GF-D8 (cell line): ENCODE results near the gene ATP1A1.

Experiments used
- DNase-seq: peaks from one replicate; lab custom pipeline; 2025; lab: John Stamatoyannopoulos, UW

The ATP1A1 gene

DNA sequence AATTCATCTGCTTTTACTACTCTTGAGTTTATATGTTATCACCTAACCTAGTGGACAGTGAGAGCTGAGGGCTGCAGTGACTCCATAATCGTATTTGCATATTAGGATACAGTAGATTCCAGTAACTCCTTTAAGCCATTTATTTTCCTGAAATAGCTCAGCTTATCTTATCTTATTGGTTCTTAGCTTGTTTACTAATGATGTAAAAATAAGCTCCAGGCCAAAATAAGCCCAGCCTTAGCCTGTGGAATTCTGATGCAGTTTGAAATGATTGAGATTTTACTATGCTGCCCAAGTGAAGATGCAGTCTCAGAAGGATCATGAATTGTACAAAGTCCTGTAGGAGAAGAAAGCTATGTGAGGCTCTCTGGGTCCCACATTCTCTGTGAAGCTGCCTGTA lies 18.1 kb downstream of the ATP1A1 start:
- DNase-seq, result no peak

DNA sequence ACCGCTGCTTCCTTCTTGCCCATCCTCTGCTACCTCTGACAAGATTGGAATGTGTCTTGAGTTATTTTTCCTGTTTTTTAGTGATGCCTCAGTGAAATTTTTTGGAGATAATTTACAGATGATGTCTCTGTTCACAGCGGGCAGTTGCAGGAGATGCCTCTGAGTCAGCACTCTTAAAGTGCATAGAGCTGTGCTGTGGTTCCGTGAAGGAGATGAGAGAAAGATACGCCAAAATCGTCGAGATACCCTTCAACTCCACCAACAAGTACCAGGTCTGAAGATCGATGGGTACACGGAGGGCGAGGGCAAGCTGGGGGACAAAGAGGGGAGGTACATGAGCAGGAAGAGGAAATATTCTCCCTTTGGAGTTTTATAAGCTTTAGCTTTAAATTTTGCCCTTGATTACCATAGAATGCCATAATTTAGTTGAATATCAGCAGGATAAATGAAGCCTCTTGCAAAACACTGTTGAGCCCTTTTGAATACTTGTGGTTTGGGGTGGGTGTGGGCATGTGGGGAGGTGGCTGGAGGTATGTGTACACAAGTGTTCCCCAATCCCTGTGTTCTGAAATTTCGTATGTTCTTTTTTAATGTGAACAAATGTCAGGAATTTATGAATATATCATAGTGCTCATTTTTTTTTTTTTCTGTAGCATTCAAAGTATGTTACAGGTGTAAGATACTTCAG lies 19.8 kb downstream of the ATP1A1 start:
- no peak for DNase-seq

GRCh38 chr1:116393792-116394191 lies 20.7 kb downstream of the ATP1A1 start:
- DNase-seq, result no peak

- no peak for DNase-seq
Measured at GRCh38 chr1:116394270-116394669, 21.2 kb downstream of the ATP1A1 start.

DNA sequence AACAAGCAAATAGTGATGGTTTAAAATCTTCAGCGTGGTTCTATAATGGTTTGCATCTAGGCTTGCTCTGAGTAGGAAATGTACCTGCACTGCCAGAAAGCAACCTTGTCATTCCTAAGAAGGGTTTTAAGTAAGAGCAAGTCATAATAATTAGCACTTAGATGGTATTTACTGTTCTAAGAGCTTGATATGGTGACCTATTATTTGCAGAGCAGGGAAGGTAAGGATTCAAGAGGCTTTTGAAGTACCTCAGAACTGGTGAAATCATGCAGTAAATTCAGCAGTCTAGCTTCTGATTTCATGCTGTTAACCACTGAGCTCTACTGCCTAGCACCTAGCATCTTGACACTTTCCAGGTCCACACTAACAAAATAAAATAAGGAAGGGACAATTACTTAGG lies 23.7 kb downstream of the ATP1A1 start:
- DNase-seq, result no peak

- DNase-seq, result no peak
Measured at GRCh38 chr1:116397728-116398127, 24.7 kb downstream of the ATP1A1 start.

- no peak for DNase-seq
Measured at GRCh38 chr1:116400780-116401179, 27.7 kb downstream of the ATP1A1 start.

GRCh38 chr1:116401646-116402176 lies 28.7 kb downstream of the ATP1A1 start:
- no peak for DNase-seq

DNA sequence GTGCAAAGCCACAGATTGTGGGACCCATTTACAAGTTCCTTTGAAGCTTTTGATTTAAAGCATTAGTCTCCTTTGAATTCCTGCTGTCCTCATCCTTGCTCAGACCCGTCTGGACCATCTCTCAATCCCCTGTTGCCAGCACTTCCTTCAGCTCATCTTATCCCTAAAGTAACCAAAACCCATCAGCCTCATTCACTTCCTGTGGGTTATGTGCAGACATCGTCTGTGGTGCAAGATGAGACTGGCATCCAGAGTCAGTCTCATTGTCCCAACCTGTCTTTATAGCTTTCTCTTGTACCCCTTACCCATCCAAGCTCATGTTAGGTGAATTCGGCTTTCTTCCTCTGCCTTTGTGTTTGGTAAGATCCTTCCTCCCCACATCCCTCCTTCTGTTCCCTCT lies 29.3 kb downstream of the ATP1A1 start:
- no peak for DNase-seq

GRCh38 chr1:116403496-116404136 lies 30.6 kb downstream of the ATP1A1 start:
- no peak for DNase-seq

DNA sequence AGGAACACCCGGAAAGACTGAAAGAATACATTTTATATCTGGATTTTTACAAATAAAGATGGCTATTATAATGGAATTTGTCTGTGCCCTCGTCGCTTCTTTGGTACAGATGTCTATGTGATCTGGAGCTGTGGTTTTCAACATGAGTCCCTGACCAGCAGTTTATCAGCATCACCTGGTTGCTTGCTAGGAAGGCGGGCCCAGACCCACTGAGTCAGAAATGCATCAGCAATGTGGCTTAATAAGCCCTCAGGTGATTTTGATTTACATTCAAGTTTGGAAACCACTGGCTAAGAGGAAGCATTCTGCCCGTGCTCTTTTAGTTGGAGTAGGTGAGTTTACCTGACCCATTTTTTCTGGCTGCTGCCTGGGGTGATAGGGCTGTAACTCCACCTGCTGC lies 31.7 kb downstream of the ATP1A1 start:
- DNase-seq, result no peak

DNA sequence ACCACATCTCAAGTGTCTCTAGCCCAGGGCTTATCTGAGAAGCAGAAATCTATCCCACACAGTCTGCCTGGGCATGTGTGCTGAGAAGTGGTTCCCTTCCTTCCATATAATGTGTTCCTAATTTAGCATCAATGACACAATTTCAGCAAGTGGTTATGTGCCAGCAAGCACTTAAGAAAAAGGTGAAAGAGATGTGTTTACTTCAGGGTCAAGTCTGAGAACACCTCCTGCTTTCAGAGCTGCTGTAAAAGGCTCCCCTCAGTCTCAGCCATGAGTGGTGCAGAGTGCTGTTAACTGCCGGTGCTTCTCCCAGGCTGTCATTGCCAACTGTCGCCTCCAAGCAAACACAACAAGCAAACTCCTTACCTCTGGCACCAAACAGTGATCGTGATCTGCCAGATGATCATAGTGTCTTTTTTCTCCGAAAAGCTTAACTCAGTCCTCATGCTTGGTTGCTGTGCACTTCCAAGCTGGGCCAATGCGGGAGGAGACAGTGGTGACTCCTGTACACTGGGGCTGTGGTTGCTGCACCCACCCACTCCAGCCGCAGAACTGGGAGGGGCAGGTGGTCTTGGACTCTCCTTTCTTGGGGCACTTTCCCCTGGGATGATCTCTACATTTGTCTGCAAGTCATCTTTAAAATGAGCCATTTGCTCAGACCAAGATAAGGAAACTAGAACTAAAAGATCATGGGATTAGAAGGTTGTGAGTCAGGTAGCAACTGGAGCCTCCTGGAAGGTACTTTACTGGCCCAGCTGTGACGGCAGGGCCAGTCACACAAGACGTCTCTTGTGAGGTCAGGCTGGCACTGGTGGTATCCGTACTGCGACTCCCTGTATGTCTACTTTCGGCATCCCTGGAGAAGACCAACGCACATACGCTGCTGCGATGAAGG lies 32.4 kb downstream of the ATP1A1 start:
- DNase-seq, result no peak

DNA sequence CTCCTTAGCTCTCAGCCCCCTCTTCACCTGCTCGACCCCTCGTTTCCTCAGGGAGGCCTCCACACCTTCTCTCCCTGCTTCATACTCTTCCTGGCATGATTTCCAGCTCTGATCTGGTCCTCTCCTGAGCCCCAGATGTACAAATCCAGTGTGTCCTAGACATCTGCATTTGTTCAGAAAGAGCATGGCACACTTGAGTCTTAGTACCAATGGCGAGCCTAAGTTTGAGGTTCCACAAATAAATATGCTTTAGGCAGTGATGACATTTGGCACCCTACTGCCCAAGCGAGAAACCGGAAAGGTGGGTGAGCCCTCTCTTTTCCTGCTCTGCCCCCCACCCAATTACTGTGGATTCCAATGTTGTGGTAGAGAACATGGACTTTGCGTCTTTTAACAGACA lies 34.0 kb downstream of the ATP1A1 start:
- DNase-seq, result no peak

DNA sequence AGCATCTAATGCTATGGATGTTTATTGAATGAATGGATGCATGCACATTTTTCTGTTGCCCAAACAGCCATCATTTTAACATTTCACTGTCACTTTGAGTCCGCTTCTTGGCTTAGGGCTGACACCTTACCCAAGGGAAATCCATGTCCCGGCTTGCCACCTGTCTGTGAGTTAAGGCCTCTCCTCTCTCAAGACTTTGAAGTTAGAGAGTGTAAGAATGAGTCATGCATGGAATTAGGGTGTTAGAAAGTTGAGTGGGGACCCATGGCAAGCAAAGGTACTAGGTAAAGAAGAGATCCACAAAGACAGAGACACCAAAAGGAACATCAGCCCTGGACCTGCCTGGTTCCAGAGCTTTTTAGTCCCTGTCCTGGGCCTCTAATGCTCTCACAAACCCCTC lies 35.1 kb downstream of the ATP1A1 start:
- no peak for DNase-seq

GRCh38 chr1:116408803-116409720 lies 36.0 kb downstream of the ATP1A1 start:
- no peak for DNase-seq

DNA sequence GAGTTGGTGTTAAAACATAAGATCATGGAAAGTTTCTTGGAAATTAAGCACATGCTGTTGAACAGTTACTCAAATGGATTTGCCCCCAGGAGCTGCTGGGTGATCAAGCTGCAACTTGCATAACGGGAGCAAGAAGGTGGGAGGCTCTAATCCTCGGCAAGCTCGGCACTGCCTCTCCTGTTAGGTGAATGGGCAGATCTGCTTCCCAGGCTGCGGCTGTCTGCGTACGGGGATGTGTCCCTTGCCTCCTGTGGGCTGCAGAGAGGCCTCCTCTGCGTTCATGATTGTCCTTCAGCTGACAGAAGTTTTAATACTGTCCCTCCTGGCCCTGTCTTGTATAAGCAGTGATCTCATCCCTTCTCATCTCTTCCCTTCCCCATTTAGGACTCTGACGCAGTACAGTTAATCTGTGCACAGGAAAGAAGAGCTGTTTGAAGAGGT lies 36.7 kb downstream of the ATP1A1 start:
- DNase-seq, result no peak

DNA sequence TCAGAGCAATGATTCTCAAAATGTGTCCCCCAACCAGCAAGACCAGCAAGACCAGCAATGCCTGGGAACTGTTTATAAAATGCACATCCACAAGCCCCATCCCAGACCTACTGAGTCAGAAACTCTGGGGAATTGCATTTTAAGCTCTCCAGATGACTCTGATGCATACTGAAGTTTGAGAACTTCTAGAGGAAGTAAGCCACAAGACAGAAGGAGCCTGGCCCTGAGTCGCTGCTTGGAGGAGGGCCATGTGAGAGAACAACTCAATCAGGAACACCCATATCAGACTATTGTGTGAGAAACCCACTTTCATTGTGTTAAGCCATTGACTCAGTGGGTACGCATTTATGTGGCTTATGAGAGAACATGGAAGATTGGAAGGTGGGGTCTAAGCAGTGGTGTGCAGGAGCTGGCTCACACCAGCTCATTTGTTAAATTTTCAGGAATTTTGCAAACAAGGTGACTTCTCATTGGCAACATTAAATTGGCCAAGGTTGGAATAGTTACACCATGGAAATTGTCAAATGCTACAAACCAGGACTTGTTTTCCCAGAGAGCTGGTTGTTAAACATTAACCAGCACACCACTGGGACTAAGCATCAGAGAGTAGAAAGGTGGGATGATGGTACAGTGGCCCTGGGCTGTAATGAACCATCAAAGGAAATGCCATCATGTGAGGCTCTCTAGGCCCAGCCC lies 38.9 kb downstream of the ATP1A1 start:
- no peak for DNase-seq

DNA sequence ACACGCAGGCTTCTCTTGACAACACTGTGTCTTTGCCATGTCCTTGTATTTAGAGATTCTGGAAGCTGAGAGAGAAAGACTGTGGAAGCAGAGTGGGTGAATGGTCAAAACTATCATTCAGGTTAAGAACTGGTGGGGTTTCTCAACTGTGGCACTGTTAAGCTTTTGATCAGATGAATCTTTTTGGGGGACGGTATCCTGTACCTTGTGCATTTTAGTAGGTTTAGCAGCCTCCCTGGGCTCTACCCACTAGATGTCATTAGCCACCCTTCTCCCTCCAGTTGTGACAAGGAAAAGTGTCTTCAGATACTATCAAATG lies 39.4 kb downstream of the ATP1A1 start:
- DNase-seq, result no peak

DNA sequence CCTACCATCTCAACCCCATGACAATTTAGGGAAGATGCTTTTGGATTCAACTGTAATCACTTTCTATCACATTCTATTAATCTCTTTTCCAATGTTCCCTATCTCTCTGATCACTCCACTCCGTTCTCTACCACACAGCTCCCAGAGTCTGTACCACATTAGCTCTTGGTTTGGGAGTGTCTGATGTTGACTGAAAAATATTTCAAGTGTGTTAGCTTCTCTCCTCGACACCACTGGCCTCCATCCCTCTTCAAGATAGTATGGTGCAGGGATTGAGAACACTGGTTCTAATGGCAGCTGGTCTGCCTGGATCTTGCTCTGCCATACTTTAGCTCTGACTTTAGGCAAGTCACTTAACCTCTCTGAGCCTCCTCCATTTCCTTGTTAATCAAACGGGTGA lies 39.9 kb downstream of the ATP1A1 start:
- no peak for DNase-seq

GRCh38 chr1:116413414-116413813 lies 40.4 kb downstream of the ATP1A1 start:
- DNase-seq, result no peak

GRCh38 chr1:116414364-116414763 lies 41.3 kb downstream of the ATP1A1 start:
- no peak for DNase-seq
